ENCODE measurements around the gene CAMK2D. TPM values are rescaled to one million over a fixed set of nuclear protein-coding genes. Genes with fewer than 3 reads are reported as not detected.

Gene CAMK2D
- total and polyA plus RNA-seq, 7 donors = 41.2 to 183 (median 83.8) TPM

DNA sequence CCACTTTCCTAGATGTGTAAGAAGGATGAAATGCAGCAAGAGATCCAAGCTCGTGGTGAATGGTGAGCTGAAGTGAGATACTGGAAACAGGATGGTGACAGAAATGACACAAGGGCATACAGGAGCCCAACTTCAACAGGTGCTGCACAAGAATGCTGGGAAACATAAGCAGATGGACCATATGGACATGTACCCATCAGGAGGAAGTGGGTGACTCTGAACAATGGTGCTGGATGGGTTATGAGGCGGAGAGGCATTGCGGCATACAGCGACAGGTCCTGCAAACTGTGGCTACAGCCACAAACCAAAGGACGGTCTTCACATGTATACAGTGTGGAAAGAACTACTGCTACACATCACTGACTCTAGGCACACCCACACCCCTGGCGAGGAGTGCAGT lies 265.7 kb downstream of the CAMK2D start:
- ATAC-seq (peak in 1 of 4 donors; percentile 17), DNase-seq (no peak)
- intact Hi-C loops (cut with DNase I) = no loop called here
- H3K4me1 ChIP-seq = peaks cover 19% of the 10 kb centered on the region
- 97 to 99% (median 99%) methylated on average over 6 of the region's 6 CpGs for WGBS, 3 donors
- peaks cover 4 to 39% of the 10 kb centered on the region in 2 donors for H3K36me3 ChIP-seq (ENCODE audit: insufficient read depth in 1 of 2, low read depth in 1 of 2)
- H3K27ac ChIP-seq = no peak overlapping the region
- TF ChIP-seq, protein P1, sequence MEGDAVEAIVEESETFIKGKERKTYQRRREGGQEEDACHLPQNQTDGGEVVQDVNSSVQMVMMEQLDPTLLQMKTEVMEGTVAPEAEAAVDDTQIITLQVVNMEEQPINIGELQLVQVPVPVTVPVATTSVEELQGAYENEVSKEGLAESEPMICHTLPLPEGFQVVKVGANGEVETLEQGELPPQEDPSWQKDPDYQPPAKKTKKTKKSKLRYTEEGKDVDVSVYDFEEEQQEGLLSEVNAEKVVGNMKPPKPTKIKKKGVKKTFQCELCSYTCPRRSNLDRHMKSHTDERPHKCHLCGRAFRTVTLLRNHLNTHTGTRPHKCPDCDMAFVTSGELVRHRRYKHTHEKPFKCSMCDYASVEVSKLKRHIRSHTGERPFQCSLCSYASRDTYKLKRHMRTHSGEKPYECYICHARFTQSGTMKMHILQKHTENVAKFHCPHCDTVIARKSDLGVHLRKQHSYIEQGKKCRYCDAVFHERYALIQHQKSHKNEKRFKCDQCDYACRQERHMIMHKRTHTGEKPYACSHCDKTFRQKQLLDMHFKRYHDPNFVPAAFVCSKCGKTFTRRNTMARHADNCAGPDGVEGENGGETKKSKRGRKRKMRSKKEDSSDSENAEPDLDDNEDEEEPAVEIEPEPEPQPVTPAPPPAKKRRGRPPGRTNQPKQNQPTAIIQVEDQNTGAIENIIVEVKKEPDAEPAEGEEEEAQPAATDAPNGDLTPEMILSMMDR (IDR thresholded peaks at IDR 0.05) = no peak
- H3K4me3 ChIP-seq = no peak overlapping the region
- no peaks in the 10 kb centered on the region for H3K9me3 ChIP-seq
- H3K27me3 ChIP-seq (ENCODE audit: insufficient read depth in 3 of 3, low read length in 2 of 3) = no peaks in the 10 kb centered on the region

DNA sequence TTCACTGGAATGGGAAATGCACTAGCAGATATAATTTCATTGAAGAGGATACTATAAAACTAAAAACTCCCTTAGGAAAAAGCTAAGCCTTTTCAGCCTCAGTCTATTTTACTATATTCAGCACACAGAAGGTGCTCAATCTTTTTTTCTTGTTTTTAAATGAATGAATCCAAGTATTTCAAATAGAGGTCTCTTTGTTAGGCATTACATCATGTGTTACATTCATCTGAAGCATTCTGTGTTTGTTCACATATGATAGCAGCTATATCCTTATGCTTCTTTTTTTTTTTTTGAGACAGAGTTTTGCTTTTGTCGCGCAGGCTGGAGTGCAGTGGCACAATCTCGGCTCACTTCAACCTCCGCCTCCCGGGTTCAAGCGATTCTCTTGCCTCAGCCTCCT lies 278.4 kb downstream of the CAMK2D start:
- no peak overlapping the region for H3K4me3 ChIP-seq
- H3K27ac ChIP-seq = peak overlapping the region; percentile 86
- TF ChIP-seq, protein P1 (IDR thresholded peaks at IDR 0.05) = no peak
- DNase-seq (no peak), ATAC-seq (no peak)
- intact Hi-C loops (cut with DNase I) = no loop called here
- no peaks in the 10 kb centered on the region for H3K36me3 ChIP-seq (ENCODE audit: insufficient read depth in 1 of 2, low read depth in 1 of 2)
- H3K9me3 ChIP-seq = no peaks in the 10 kb centered on the region
- H3K27me3 ChIP-seq (ENCODE audit: insufficient read depth in 3 of 3, low read length in 2 of 3) = no peaks in the 10 kb centered on the region
- peaks cover 18% of the 10 kb centered on the region for H3K4me1 ChIP-seq
- 87 to 96% (median 94%) methylated on average over 6 of the region's 6 CpGs for WGBS, 3 donors

DNA sequence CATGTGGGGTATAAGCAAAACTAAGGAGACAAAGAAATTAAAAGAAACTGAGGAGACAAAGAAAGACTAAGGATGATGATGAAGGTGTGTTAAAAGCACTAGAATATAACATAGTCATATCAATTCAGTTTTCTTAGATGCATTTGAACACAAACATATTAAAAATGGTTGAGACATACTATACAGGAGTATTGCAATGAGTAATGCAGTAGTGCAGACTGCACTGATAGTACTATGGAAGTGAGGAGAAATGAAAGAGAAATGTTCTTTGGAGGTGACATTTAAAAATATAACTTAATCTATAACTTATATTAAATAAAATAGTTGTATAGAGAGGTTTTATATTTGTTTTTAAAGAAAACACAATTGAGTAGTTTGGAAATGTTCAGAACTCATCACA lies 279.2 kb downstream of the CAMK2D start:
- ATAC-seq (peak in 3 of 4 donors; percentile 40 to 60 (median 45)), DNase-seq (no peak)
- intact Hi-C loops (cut with DNase I) = no loop called here
- Histone ChIP-seq H3K36me3 (ENCODE audit: insufficient read depth in 1 of 2, low read depth in 1 of 2) (no peaks in the 10 kb centered on the region), H3K4me3 (no peak overlapping the region), H3K9me3 (peaks cover 2% of the 10 kb centered on the region), H3K4me1 (peaks cover 18% of the 10 kb centered on the region), H3K27ac (peak overlapping the region; percentile 86), H3K27me3 (ENCODE audit: insufficient read depth in 3 of 3, low read length in 2 of 3) (no peaks in the 10 kb centered on the region)
- TF ChIP-seq, protein P1 (IDR thresholded peaks at IDR 0.05) = no peak

DNA sequence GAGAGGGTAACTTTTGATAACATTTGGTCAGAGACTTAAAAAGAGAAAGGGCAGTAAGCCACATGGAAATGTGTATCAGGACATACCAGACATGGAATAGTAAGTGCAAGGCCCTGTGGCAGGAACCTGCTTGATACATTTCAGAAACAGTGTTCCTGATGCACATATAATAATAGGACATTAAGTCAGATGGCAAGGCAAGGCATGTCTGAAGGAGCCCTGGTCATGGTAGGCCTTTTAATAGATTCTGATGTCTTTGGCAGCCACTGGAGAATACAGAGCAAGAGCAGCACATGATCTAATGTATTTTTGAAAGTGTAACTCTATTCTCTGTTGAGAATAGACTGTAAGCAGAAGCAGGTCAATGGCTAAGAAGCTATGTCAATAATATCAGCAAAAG lies 279.7 kb downstream of the CAMK2D start:
- H3K9me3 ChIP-seq = peaks cover 6% of the 10 kb centered on the region
- TF ChIP-seq, protein P1 (IDR thresholded peaks at IDR 0.05) = no peak
- no peaks in the 10 kb centered on the region for H3K27me3 ChIP-seq (ENCODE audit: insufficient read depth in 3 of 3, low read length in 2 of 3)
- peak overlapping the region; percentile 86 for H3K27ac ChIP-seq
- no peaks in the 10 kb centered on the region for H3K36me3 ChIP-seq (ENCODE audit: insufficient read depth in 1 of 2, low read depth in 1 of 2)
- ATAC-seq = peak; percentile 98 to 99 (median 98)
- intact Hi-C loops (cut with DNase I) = no loop called here
- DNase-seq = peak in 1 of 2 donors; percentile 54
- H3K4me3 ChIP-seq = no peak overlapping the region
- H3K4me1 ChIP-seq = peaks cover 18% of the 10 kb centered on the region

DNA sequence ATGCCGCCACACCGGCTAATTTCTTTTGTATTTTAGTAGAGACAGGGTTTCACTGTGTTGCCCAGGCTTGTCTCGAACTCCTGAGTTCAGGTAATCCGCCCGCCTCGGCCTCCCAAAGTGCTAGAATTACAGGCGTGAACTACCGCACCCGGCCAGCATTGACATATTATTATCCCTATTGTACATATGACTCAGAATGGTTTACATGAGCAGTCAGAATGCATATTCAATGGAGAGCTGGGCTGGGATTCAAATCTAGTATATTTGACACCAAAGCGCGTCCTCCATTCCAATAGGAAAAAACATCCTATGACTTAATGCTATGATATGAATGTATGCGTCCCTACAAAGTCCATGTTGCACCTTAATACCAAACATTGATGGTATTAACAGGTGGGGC lies 281.4 kb downstream of the CAMK2D start:
- TF ChIP-seq, protein P1 (IDR thresholded peaks at IDR 0.05) = no peak
- no peak for DNase-seq
- WGBS, 3 donors = 93 to 96% (median 94%) methylated on average over 12 of the region's 12 CpGs
- intact Hi-C loops (cut with DNase I) = no loop called here
- H3K36me3 ChIP-seq (ENCODE audit: insufficient read depth in 1 of 2, low read depth in 1 of 2) = no peaks in the 10 kb centered on the region
- peaks cover 6% of the 10 kb centered on the region for H3K9me3 ChIP-seq
- H3K27me3 ChIP-seq (ENCODE audit: insufficient read depth in 3 of 3, low read length in 2 of 3) = no peaks in the 10 kb centered on the region
- peaks cover 18% of the 10 kb centered on the region for H3K4me1 ChIP-seq
- H3K4me3 ChIP-seq = no peak overlapping the region
- ATAC-seq = no peak
- H3K27ac ChIP-seq = no peak overlapping the region

Measured in psoas muscle (tissue), 8 donors.